ENCODE measurements around the gene SPAG17.

Gene SPAG17

GRCh38 chr1:118143831-118144230, 41.2 kb downstream of the SPAG17 start:
- H3K9ac ChIP-seq (ENCODE audit: low read length): no peak overlapping the region
- H3K36me3 ChIP-seq (ENCODE audit: control insufficient read depth, insufficient read depth, low read length, severe bottlenecking): no peaks in the 10 kb centered on the region
- H3K9me3 ChIP-seq (ENCODE audit: control insufficient read depth, low read length): no peaks in the 10 kb centered on the region
- H3K27me3 ChIP-seq (replicated peaks; ENCODE audit: control insufficient read depth, insufficient read depth, low read length): no peaks in the 10 kb centered on the region
- peaks cover 18% of the 10 kb centered on the region for H3K4me1 ChIP-seq (ENCODE audit: control insufficient read depth, insufficient read depth, low read length)
- H3K4me3 ChIP-seq (ENCODE audit: low read length): no peak overlapping the region
- no peak for DNase-seq (ENCODE audit: low read depth)

DNA sequence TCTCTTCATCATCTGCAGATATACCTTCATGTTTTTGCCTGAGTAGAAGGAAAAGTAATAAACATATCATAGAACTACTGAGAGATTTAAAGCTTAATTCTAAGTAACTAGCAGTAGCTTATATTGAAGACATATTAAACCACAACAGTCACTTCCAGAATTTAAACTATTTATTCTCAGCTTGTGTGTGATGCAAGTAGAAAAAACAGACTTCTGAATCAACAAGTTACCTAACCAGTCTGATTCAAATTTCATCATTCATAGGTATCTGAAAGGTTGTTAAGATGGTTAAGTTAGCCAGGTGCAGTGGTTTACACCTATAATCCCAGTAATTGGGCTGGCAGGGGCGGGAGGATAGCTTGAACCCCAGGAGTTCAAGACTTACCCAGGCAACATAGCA, 41.9 kb downstream of the SPAG17 start:
- no peaks in the 10 kb centered on the region for H3K27me3 ChIP-seq (replicated peaks; ENCODE audit: control insufficient read depth, insufficient read depth, low read length)
- H3K9me3 ChIP-seq (ENCODE audit: control insufficient read depth, low read length): no peaks in the 10 kb centered on the region
- no peak overlapping the region for H3K4me3 ChIP-seq (ENCODE audit: low read length)
- H3K9ac ChIP-seq (ENCODE audit: low read length): no peak overlapping the region
- no peak for DNase-seq (ENCODE audit: low read depth)
- no peaks in the 10 kb centered on the region for H3K36me3 ChIP-seq (ENCODE audit: control insufficient read depth, insufficient read depth, low read length, severe bottlenecking)
- H3K4me1 ChIP-seq (ENCODE audit: control insufficient read depth, insufficient read depth, low read length): peaks cover 18% of the 10 kb centered on the region

GRCh38 chr1:118142546-118142945, 42.5 kb downstream of the SPAG17 start:
- no peaks in the 10 kb centered on the region for H3K36me3 ChIP-seq (ENCODE audit: control insufficient read depth, insufficient read depth, low read length, severe bottlenecking)
- DNase-seq (ENCODE audit: low read depth): no peak
- no peaks in the 10 kb centered on the region for H3K27me3 ChIP-seq (replicated peaks; ENCODE audit: control insufficient read depth, insufficient read depth, low read length)
- no peaks in the 10 kb centered on the region for H3K9me3 ChIP-seq (ENCODE audit: control insufficient read depth, low read length)
- H3K9ac ChIP-seq (ENCODE audit: low read length): no peak overlapping the region
- H3K4me3 ChIP-seq (ENCODE audit: low read length): no peak overlapping the region
- H3K4me1 ChIP-seq (ENCODE audit: control insufficient read depth, insufficient read depth, low read length): peaks cover 18% of the 10 kb centered on the region

DNA sequence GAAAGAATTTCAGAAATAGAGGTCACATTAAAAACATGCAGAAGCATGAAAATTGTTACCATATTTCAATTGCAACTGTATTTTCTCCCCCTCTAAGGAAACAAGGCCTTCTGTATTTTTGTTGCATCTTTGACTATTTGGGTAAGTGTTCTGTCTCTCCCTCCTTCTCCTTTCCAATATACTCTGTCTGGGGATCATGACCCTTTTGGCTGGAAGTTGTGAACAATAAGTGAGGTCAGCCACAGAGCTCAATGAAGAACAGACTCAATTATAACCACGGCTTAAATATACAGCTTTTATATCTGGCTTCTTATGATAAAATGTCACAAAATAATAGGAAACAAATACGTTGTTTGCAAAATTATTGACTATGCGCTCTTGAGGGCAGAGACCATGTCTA, 47.1 kb downstream of the SPAG17 start:
- no peak overlapping the region for H3K9ac ChIP-seq (ENCODE audit: low read length)
- no peaks in the 10 kb centered on the region for H3K36me3 ChIP-seq (ENCODE audit: control insufficient read depth, insufficient read depth, low read length, severe bottlenecking)
- H3K4me1 ChIP-seq (ENCODE audit: control insufficient read depth, insufficient read depth, low read length): peaks cover 38% of the 10 kb centered on the region
- no peaks in the 10 kb centered on the region for H3K9me3 ChIP-seq (ENCODE audit: control insufficient read depth, low read length)
- DNase-seq (ENCODE audit: low read depth): no peak
- H3K27me3 ChIP-seq (replicated peaks; ENCODE audit: control insufficient read depth, insufficient read depth, low read length): no peaks in the 10 kb centered on the region
- no peak overlapping the region for H3K4me3 ChIP-seq (ENCODE audit: low read length)

DNA sequence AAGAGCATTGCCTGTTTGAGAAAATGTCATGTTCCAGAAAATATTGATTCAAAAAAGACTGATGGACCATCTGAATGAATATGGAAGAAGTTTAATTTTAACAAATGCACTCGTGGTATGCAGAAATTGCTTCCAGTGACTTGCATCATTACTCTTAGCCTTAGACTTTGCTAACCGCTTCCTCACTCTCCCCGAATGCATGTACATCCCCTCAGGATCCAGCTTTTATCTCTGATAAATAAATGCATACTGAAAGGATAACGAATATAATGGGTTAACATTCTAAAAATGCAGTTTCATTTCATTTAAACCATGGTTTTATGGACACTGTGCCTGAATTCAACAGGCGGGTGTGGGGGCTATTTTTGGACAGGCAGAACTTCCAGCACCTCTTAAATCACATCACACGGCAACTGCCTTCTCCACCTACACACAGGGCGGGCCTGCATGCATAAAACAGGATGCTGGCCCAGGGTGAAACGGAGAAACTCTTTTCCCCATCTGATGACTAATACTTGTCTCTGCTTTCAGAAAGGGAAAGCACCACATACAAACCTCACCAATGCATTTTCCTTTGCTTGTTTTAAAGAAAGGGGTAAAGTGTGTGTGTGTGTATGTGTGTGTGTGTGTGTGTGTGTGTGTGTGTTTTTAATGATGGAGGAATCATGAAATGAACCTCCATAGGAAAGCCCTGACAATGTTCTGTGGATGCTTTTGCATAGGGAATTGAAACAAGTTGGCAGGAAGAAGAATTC, 48.7 kb downstream of the SPAG17 start:
- Histone ChIP-seq H3K4me3 (ENCODE audit: low read length) (peak overlapping the region; percentile 76), H3K9me3 (ENCODE audit: control insufficient read depth, low read length) (no peaks in the 10 kb centered on the region), H3K36me3 (ENCODE audit: control insufficient read depth, insufficient read depth, low read length, severe bottlenecking) (no peaks in the 10 kb centered on the region), H3K9ac (ENCODE audit: low read length) (peak overlapping the region; percentile 81), H3K27me3 (replicated peaks; ENCODE audit: control insufficient read depth, insufficient read depth, low read length) (no peaks in the 10 kb centered on the region), H3K4me1 (ENCODE audit: control insufficient read depth, insufficient read depth, low read length) (peaks cover 38% of the 10 kb centered on the region)
- DNase-seq (ENCODE audit: low read depth): peak; percentile 71

DNA sequence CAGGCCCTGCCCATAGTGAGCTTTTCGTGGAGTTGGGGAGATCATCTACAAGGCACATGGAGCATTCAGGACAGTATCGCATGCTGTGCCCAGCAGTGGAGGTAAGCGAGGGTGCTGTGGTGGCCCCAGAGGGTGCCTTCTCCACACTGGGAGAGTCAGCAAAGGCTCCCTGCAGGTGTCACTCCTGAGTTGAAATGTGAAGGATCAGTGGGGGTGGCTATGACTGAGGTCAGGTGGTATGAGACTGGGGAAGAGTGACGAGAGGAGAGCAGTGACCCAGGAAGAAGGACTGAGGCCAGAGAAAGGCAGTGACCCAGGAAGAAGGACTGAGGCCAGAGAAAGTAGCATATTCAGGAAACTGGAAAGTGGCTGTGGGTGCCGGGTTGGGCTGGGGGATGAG, 53.0 kb downstream of the SPAG17 start:
- H3K27me3 ChIP-seq (replicated peaks; ENCODE audit: control insufficient read depth, insufficient read depth, low read length): no peaks in the 10 kb centered on the region
- H3K4me1 ChIP-seq (ENCODE audit: control insufficient read depth, insufficient read depth, low read length): peaks cover 25% of the 10 kb centered on the region
- no peaks in the 10 kb centered on the region for H3K9me3 ChIP-seq (ENCODE audit: control insufficient read depth, low read length)
- H3K36me3 ChIP-seq (ENCODE audit: control insufficient read depth, insufficient read depth, low read length, severe bottlenecking): no peaks in the 10 kb centered on the region
- no peak overlapping the region for H3K9ac ChIP-seq (ENCODE audit: low read length)
- no peak overlapping the region for H3K4me3 ChIP-seq (ENCODE audit: low read length)
- no peak for DNase-seq (ENCODE audit: low read depth)

DNA sequence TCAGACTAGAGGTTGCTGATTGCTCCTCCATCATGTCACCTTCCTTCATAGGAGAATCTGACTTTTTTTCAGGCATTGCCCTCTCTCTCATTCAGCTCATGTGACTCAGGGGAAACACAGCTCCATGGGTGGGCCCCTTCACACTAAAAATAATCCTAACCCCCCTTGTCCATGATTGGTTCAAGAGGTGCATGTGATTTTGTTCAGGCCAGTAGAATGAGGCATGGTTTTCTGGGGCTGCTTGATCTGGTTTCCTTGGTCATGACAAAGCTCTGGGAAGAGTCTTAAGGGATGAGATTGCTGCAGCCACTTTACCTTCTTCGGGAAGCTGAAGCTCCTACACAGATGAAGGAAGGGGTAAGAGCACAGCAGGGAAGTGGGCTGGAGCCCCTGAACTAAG, 56.3 kb downstream of the SPAG17 start:
- Histone ChIP-seq H3K4me1 (ENCODE audit: control insufficient read depth, insufficient read depth, low read length) (no peaks in the 10 kb centered on the region), H3K36me3 (ENCODE audit: control insufficient read depth, insufficient read depth, low read length, severe bottlenecking) (no peaks in the 10 kb centered on the region), H3K9me3 (ENCODE audit: control insufficient read depth, low read length) (no peaks in the 10 kb centered on the region), H3K9ac (ENCODE audit: low read length) (no peak overlapping the region), H3K4me3 (ENCODE audit: low read length) (no peak overlapping the region), H3K27me3 (replicated peaks; ENCODE audit: control insufficient read depth, insufficient read depth, low read length) (no peaks in the 10 kb centered on the region)
- DNase-seq (ENCODE audit: low read depth): no peak

GRCh38 chr1:118124064-118124463, 61.0 kb downstream of the SPAG17 start:
- Histone ChIP-seq H3K27me3 (replicated peaks; ENCODE audit: control insufficient read depth, insufficient read depth, low read length) (no peaks in the 10 kb centered on the region), H3K9me3 (ENCODE audit: control insufficient read depth, low read length) (no peaks in the 10 kb centered on the region), H3K36me3 (ENCODE audit: control insufficient read depth, insufficient read depth, low read length, severe bottlenecking) (no peaks in the 10 kb centered on the region), H3K4me3 (ENCODE audit: low read length) (no peak overlapping the region), H3K9ac (ENCODE audit: low read length) (no peak overlapping the region), H3K4me1 (ENCODE audit: control insufficient read depth, insufficient read depth, low read length) (peaks cover 17% of the 10 kb centered on the region)
- DNase-seq (ENCODE audit: low read depth): no peak

GRCh38 chr1:118123116-118123839, 61.8 kb downstream of the SPAG17 start:
- Histone ChIP-seq H3K4me3 (ENCODE audit: low read length) (no peak overlapping the region), H3K9ac (ENCODE audit: low read length) (no peak overlapping the region), H3K36me3 (ENCODE audit: control insufficient read depth, insufficient read depth, low read length, severe bottlenecking) (no peaks in the 10 kb centered on the region), H3K27me3 (replicated peaks; ENCODE audit: control insufficient read depth, insufficient read depth, low read length) (no peaks in the 10 kb centered on the region), H3K4me1 (ENCODE audit: control insufficient read depth, insufficient read depth, low read length) (peaks cover 25% of the 10 kb centered on the region), H3K9me3 (ENCODE audit: control insufficient read depth, low read length) (no peaks in the 10 kb centered on the region)
- no peak for DNase-seq (ENCODE audit: low read depth)

- H3K9ac ChIP-seq (ENCODE audit: low read length): no peak overlapping the region
- DNase-seq (ENCODE audit: low read depth): peak; percentile 40
- no peaks in the 10 kb centered on the region for H3K36me3 ChIP-seq (ENCODE audit: control insufficient read depth, insufficient read depth, low read length, severe bottlenecking)
- no peaks in the 10 kb centered on the region for H3K9me3 ChIP-seq (ENCODE audit: control insufficient read depth, low read length)
- peaks cover 33% of the 10 kb centered on the region for H3K4me1 ChIP-seq (ENCODE audit: control insufficient read depth, insufficient read depth, low read length)
- no peaks in the 10 kb centered on the region for H3K27me3 ChIP-seq (replicated peaks; ENCODE audit: control insufficient read depth, insufficient read depth, low read length)
- no peak overlapping the region for H3K4me3 ChIP-seq (ENCODE audit: low read length)
These were observed 62.6 kb downstream of the SPAG17 start for GRCh38 chr1:118122234-118123004.

DNA sequence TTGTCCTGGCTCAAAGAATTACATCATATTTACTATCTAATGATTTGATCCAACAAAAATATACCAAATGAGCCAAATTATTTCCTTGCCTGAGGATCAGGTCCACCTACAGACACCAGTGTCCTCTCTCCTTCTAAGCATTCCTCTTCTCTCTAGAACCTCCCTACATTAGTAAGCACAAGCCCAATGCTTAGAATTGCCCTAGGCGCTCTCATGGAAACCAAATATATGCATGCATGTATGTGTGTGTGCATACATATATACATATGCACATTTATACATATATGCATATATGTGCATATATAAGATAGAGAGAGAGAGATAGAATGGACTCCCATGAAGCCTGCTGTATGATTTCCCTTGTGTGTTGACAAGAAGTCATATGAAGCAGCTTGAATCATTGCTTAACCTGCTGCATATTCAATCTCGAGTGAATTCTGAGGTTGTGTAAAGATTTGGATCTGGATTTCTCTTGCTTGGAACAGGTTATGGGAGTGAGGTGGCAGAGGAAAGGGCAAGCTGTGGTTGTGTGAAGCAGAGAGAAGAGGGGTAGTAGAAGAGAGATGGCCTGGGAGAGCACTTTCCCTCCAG, 66.1 kb downstream of the SPAG17 start:
- no peak for DNase-seq (ENCODE audit: low read depth)
- H3K27me3 ChIP-seq (replicated peaks; ENCODE audit: control insufficient read depth, insufficient read depth, low read length): no peaks in the 10 kb centered on the region
- H3K9ac ChIP-seq (ENCODE audit: low read length): peak overlapping the region; percentile 1
- no peaks in the 10 kb centered on the region for H3K9me3 ChIP-seq (ENCODE audit: control insufficient read depth, low read length)
- peaks cover 56% of the 10 kb centered on the region for H3K4me1 ChIP-seq (ENCODE audit: control insufficient read depth, insufficient read depth, low read length)
- H3K36me3 ChIP-seq (ENCODE audit: control insufficient read depth, insufficient read depth, low read length, severe bottlenecking): no peaks in the 10 kb centered on the region
- no peak overlapping the region for H3K4me3 ChIP-seq (ENCODE audit: low read length)
